BJ (cell line): ENCODE data around the gene SYMPK. TPM values are rescaled to one million over a fixed set of nuclear protein-coding genes. Genes with fewer than 3 reads are reported as not detected.
"Not testable (repeated sequence)": the region's sequence is repeated elsewhere in the genome, so short reads cannot be mapped to it uniquely, and the experiment has no call there.

Source experiments
- CTCF ChIA-PET: fragments of 350-600 bp; formaldehyde crosslinking; extraction: SDS; loops from one replicate; lab custom pipeline; 2021; ENCODE audit warnings: antibody characterized with exemption, inconsistent platforms; lab: Yijun Ruan, JAX
- POLR2A ChIA-PET: fragments of 300-600 bp; sonication (Branson Sonifier 250); formaldehyde crosslinking; extraction: SDS; loops from one replicate; lab custom pipeline; 2021; ENCODE audit warnings: antibody characterized with exemption; lab: Charles Lee
- DNase-seq: peaks from one replicate; pipeline ENCODE4 v3.0.0-alpha.2; 2011; ENCODE audit warnings: low read depth
- H3K27me3 ChIP-seq: 2 replicates; pipeline ENCODE4 v1.6.0; 2011; ENCODE audit warnings: low read length; ENCODE audit not compliant: control insufficient read depth, insufficient read depth
- H3K36me3 ChIP-seq: 2 replicates; pipeline ENCODE4 v1.5.1; 2011; ENCODE audit warnings: low read length; ENCODE audit not compliant: control insufficient read depth, insufficient read depth
- H3K4me3 ChIP-seq: 2 replicates; pipeline ENCODE4 v1.5.1; 2011; ENCODE audit warnings: low read depth, mild to moderate bottlenecking, control low read depth, low read length
- polyA plus RNA-seq: library from polyadenylated mRNA; depleted of rRNA; stranded (reverse); fragments of >200 nt; gene quantifications from 2 replicates; pipeline ENCODE4 v1.2.3, GENCODE V29; 2011
- TF ChIP-seq, protein P1 (sequence below): IDR thresholded peaks from 2 replicates; pipeline ENCODE4 v1.5.1; 2011; ENCODE audit warnings: low read depth, mild to moderate bottlenecking, control low read depth, inconsistent platforms, low read length, moderate library complexity; ENCODE audit not compliant: insufficient read depth

Gene SYMPK
- polyA plus RNA-seq, 1 experiment, result 60.2 TPM

DNA sequence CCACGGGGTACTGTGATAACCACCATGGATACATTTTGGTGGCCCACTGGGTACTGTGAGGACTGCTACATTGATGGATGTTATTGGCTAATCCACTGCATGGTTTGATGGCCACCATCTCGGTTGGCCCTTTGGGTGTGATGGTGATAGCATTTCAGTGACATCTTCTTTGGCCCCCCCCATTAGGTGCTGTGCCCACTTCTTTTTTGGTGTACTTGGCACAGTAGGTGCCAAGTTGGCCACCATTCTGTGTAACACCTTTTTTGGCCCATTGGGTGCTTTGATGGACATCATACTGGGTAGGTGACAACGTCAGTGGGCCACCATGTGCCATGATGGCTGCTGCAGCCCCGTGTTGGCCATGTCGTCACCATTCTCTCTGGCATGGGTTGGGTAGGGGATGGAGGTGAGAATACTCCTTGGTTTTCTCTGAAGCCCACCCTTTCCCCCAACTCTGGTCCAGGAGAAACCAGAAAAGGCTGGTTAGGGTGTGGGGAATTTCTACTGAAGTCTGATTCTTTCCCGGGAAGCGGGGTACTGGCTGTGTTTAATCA, 10.3 kb upstream of the SYMPK start:
- Histone ChIP-seq H3K4me3 (no peak overlapping the region), H3K27me3 (peaks cover 5% of the 10 kb centered on the region; the same call in 1 of the 2 replicates), H3K36me3 (no peaks in the 10 kb centered on the region)
- DNase-seq, result no peak
- TF ChIP-seq, protein P1, sequence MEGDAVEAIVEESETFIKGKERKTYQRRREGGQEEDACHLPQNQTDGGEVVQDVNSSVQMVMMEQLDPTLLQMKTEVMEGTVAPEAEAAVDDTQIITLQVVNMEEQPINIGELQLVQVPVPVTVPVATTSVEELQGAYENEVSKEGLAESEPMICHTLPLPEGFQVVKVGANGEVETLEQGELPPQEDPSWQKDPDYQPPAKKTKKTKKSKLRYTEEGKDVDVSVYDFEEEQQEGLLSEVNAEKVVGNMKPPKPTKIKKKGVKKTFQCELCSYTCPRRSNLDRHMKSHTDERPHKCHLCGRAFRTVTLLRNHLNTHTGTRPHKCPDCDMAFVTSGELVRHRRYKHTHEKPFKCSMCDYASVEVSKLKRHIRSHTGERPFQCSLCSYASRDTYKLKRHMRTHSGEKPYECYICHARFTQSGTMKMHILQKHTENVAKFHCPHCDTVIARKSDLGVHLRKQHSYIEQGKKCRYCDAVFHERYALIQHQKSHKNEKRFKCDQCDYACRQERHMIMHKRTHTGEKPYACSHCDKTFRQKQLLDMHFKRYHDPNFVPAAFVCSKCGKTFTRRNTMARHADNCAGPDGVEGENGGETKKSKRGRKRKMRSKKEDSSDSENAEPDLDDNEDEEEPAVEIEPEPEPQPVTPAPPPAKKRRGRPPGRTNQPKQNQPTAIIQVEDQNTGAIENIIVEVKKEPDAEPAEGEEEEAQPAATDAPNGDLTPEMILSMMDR, result no peak
- CTCF ChIA-PET, result no interaction called here
- POLR2A ChIA-PET, result no interaction called here

DNA sequence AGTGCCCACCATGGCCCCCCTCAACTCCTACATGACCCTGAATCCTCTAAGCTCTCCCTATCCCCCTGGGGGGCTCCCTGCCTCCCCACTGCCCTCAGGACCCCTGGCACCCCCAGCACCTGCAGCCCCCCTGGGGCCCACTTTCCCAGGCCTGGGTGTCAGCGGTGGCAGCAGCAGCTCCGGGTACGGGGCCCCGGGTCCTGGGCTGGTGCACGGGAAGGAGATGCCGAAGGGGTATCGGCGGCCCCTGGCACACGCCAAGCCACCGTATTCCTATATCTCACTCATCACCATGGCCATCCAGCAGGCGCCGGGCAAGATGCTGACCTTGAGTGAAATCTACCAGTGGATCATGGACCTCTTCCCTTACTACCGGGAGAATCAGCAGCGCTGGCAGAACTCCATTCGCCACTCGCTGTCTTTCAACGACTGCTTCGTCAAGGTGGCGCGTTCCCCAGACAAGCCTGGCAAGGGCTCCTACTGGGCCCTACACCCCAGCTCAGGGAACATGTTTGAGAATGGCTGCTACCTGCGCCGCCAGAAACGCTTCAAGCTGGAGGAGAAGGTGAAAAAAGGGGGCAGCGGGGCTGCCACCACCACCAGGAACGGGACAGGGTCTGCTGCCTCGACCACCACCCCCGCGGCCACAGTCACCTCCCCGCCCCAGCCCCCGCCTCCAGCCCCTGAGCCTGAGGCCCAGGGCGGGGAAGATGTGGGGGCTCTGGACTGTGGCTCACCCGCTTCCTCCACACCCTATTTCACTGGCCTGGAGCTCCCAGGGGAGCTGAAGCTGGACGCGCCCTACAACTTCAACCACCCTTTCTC, 9.4 kb upstream of the SYMPK start:
- Histone ChIP-seq H3K27me3 (peaks cover 5% of the 10 kb centered on the region; the same call in 1 of the 2 replicates), H3K4me3 (no peak overlapping the region), H3K36me3 (no peaks in the 10 kb centered on the region)
- POLR2A ChIA-PET, result no interaction called here
- CTCF ChIA-PET, result no interaction called here
- DNase-seq, result no peak
- TF ChIP-seq, protein P1, result no peak

DNA sequence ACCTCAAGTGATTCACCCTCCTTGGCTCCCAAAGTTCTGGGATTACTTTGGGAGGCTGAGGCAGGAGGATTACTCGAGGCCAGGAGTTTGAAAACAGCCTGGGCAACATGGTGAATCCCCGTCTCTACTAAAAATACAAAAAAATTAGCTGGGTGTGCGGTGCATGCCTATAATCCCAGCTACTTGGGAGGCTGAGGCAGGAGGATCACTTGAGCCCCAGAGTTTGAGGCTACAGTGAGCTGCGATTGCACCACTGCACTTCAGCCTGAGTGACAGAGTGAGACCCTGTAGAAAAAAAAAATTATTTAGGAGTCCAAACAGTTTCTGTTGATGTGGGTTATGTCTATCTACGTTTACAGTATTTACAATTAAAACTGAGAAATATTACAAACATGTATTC, 7.9 kb upstream of the SYMPK start:
- TF ChIP-seq, protein P1, result no peak
- H3K4me3 ChIP-seq, result no peak overlapping the region
- peaks cover 11% of the 10 kb centered on the region for H3K27me3 ChIP-seq
- POLR2A ChIA-PET, result no interaction called here
- CTCF ChIA-PET, result interaction anchor here (1.6 kb wide), 1 partner anchor 12 kb away, joined by 4 read pairs; no protein-coding TSS in a partner anchor
- DNase-seq, result no peak
- H3K36me3 ChIP-seq, result no peaks in the 10 kb centered on the region

DNA sequence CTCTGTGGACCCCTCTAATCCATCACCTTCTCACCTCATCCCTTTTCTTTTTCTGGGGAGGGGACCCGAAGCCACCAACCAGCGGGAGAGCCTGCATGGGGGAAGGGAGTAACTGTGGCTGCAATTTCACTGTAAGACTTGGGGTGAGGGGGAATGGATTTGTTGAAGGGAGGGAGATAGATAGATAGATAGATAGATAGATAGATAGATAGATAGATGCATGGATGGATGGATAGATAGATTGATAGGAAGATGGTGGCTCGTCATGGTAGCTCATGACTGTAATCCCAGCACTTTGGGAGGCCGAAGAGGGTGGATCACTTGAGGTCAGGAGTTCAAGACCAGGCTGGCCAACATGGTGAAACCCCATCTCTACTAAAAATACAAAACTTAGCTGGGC, 4.3 kb upstream of the SYMPK start:
- CTCF ChIA-PET, result interaction anchor here (5.2 kb wide), 1 partner anchor 14 kb away, joined by 49 read pairs; no protein-coding TSS in a partner anchor
- peaks cover 26% of the 10 kb centered on the region for H3K27me3 ChIP-seq
- H3K4me3 ChIP-seq, DNase-seq, H3K36me3 ChIP-seq, POLR2A ChIA-PET: not testable (repeated sequence)

DNA sequence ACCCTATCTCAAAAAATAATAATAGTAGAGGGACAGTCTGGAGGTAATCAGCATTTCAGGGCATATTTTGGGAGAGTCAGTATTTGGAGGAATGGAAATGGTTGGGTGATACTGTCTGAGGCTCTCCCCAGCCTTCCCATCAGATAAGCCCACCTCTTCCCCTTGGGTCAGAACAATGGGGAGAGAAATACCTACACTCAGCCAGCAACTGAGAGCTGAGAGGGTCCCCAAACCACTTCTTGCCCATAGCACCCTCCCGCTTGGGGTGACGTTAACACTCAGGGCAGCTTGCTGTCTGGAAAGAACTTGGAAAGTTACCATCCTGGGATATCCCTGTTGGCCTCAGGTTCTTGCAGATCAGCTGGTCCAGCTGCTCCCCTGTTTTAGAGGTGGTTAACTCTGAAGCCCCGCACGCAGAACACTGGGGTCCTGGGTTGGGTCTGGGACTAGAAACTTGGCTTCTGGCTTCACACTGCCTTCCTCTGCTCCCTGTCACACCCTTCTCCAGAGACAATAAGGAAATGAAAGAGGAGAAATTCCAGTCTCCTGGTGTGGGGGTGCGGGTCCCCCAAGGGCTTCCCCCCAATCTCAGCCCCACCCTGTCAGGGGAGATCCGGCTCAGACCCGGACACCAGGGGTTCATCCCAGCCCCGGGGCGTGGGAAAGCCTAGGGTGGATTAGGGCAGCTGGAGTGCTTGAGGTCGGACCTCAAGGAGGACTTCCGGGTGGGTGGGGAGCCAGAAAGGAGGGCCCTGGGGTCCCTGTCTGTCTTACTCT, 3.6 kb upstream of the SYMPK start:
- TF ChIP-seq, protein P1, result no peak
- POLR2A ChIA-PET, result no interaction called here
- CTCF ChIA-PET, result interaction anchor here (5.2 kb wide), 1 partner anchor 15 kb away, joined by 49 read pairs; no protein-coding TSS in a partner anchor
- Histone ChIP-seq H3K36me3 (no peaks in the 10 kb centered on the region), H3K4me3 (no peak overlapping the region), H3K27me3 (peaks cover 26% of the 10 kb centered on the region)
- DNase-seq, result no peak
